GM21515 (cell line): ENCODE measurements around the gene MCF2L2.

Experiments
- ATAC-seq: cut with Tn5 transposase; IDR thresholded peaks from one replicate; pipeline ENCODE4 v1.9.1; 2021; ENCODE audit not compliant: unreplicated experiment

Gene MCF2L2

GRCh38 chr3:183142199-183142598, 286.2 kb downstream of the MCF2L2 start:
- no peak for ATAC-seq

- ATAC-seq, result no peak
Observed at GRCh38 chr3:183134844-183135243, 293.6 kb downstream of the MCF2L2 start.

- ATAC-seq, result no peak
Observed at GRCh38 chr3:183132409-183132808, 296.0 kb downstream of the MCF2L2 start.

GRCh38 chr3:183131735-183132134, 296.7 kb downstream of the MCF2L2 start:
- no peak for ATAC-seq

GRCh38 chr3:183131186-183131725, 297.2 kb downstream of the MCF2L2 start:
- ATAC-seq, result no peak

- ATAC-seq, result no peak
Observed at GRCh38 chr3:183129243-183129642, 299.2 kb downstream of the MCF2L2 start.

- ATAC-seq, result no peak
Observed at GRCh38 chr3:183128709-183129108, 299.7 kb downstream of the MCF2L2 start.
